H1 (cell line): ENCODE measurements around the gene UBXN1.
A peak's percentile ranks its signal among the peaks of the same experiment; 100 is the strongest.

Experiments used
- CEBPB ChIP-seq: IDR thresholded peaks from 2 replicates; pipeline ENCODE4 v1.6.1; 2012; ENCODE audit warnings: low read depth, low read length
- EGR1 ChIP-seq: IDR thresholded peaks from 2 replicates; pipeline ENCODE4 v1.6.1; 2011; ENCODE audit warnings: low read depth, low read length, borderline replicate concordance
- EZH2 ChIP-seq: fragments of 200-600 bp; sonication (generic); IDR thresholded peaks from 2 replicates; pipeline ENCODE4 v1.7.1; 2012; ENCODE audit warnings: low read depth, mild to moderate bottlenecking, moderate library complexity, low read length, inconsistent platforms; ENCODE audit not compliant: severe bottlenecking
- JUND ChIP-seq: IDR thresholded peaks from 2 replicates; pipeline ENCODE4 v1.6.1; 2011; ENCODE audit warnings: mild to moderate bottlenecking, improper control_type of control experiment, low read length
- MAX ChIP-seq: IDR thresholded peaks from 2 replicates; pipeline ENCODE4 v1.6.1; 2012; ENCODE audit warnings: inconsistent platforms
- NRF1 ChIP-seq: IDR thresholded peaks from 2 replicates; pipeline ENCODE4 v1.6.1; 2011; ENCODE audit warnings: mild to moderate bottlenecking, low read depth, low read length, improper control_type of control experiment
- POLR2A ChIP-seq, 2 experiments: IDR thresholded peaks; 1 replicate in 1 of 2; 2 replicates in 1 of 2; pipeline ENCODE4 v1.6.1; 2011; ENCODE audit warnings: low read depth in 2 of 2, low read length in 2 of 2, mild to moderate bottlenecking in 2 of 2; ENCODE audit errors: control extremely low read depth in 1 of 2
- RAD21 ChIP-seq, 2 experiments: IDR thresholded peaks in 1 of 2; conservative IDR thresholded peaks in 1 of 2; 2 replicates each; pipeline ENCODE4 v1.6.1; 2011; ENCODE audit warnings: low read depth in 2 of 2, low read length in 2 of 2, improper control_type of control experiment in 1 of 2, inconsistent platforms in 1 of 2, mild to moderate bottlenecking in 1 of 2, moderate library complexity in 1 of 2
- RNF2 ChIP-seq: fragments of 200-900, 300-1000 bp; sonication (generic); IDR thresholded peaks from 2 replicates; pipeline ENCODE4 v1.7.1; 2016; ENCODE audit warnings: borderline replicate concordance, low read depth, mild to moderate bottlenecking, antibody characterized with exemption, low read length; ENCODE audit not compliant: poor library complexity, severe bottlenecking; ENCODE audit errors: missing control alignments
- SUZ12 ChIP-seq: fragments of 200-600 bp; sonication (generic); IDR thresholded peaks from 2 replicates; pipeline ENCODE4 v1.6.1; 2012; ENCODE audit warnings: mild to moderate bottlenecking, inconsistent platforms, low read length, moderate library complexity, mixed read lengths
- YY1 ChIP-seq: IDR thresholded peaks from 2 replicates; pipeline ENCODE4 v1.6.1; 2011; ENCODE audit warnings: low read depth, mild to moderate bottlenecking, low read length
- TF ChIP-seq, protein P1 (sequence below), 3 experiments: IDR thresholded peaks; 1 replicate in 2 of 3; 2 replicates in 1 of 3; pipeline versions ENCODE4 v1.5.1 to v1.6.1; 2011; ENCODE audit warnings: low read length in 3 of 3, mild to moderate bottlenecking in 3 of 3, inconsistent platforms in 2 of 3, low read depth in 1 of 3, moderate library complexity in 1 of 3; ENCODE audit not compliant: insufficient read depth in 1 of 3; ENCODE audit errors: control extremely low read depth in 1 of 3

GRCh38 chr11:62709247-62710000 lies 30.6 kb upstream of the UBXN1 start:
- TF ChIP-seq CEBPB (no peak), POLR2A (IDR thresholded peaks at IDR 0.05; ENCODE audit: control extremely low read depth in 1 of 2, low read depth in 2 of 2, low read length in 2 of 2) (peak; percentile 88 to 98), JUND (0 out of 2 replicates have a peak, but pooled peaks have one; percentile 3), RAD21 (IDR thresholded peaks at IDR 0.05 in 1 of 2, conservative IDR thresholded peaks at IDR 0.05 in 1 of 2; ENCODE audit: low read depth in 2 of 2, low read length in 2 of 2) (peak in 1 of 2 experiments; percentile 1; a peak in 1 of 4 replicates), MAX (peak; percentile 54), YY1 (peak; percentile 100), EGR1 (peak; percentile 44), RNF2 (no peak), EZH2 (no peak), NRF1 (no peak), SUZ12 (no peak)
- TF ChIP-seq, protein P1, sequence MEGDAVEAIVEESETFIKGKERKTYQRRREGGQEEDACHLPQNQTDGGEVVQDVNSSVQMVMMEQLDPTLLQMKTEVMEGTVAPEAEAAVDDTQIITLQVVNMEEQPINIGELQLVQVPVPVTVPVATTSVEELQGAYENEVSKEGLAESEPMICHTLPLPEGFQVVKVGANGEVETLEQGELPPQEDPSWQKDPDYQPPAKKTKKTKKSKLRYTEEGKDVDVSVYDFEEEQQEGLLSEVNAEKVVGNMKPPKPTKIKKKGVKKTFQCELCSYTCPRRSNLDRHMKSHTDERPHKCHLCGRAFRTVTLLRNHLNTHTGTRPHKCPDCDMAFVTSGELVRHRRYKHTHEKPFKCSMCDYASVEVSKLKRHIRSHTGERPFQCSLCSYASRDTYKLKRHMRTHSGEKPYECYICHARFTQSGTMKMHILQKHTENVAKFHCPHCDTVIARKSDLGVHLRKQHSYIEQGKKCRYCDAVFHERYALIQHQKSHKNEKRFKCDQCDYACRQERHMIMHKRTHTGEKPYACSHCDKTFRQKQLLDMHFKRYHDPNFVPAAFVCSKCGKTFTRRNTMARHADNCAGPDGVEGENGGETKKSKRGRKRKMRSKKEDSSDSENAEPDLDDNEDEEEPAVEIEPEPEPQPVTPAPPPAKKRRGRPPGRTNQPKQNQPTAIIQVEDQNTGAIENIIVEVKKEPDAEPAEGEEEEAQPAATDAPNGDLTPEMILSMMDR (IDR thresholded peaks at IDR 0.05; ENCODE audit: control extremely low read depth in 1 of 3, insufficient read depth in 1 of 3, low read depth in 1 of 3, low read length in 3 of 3) = peak in 1 of 3 experiments; percentile 1; a peak in 1 of 4 replicates
